GM12873 (cell line): ENCODE measurements around the gene TACR1.

ENCODE experiments used
- CTCF ChIP-seq: IDR thresholded peaks from 2 replicates; pipeline ENCODE4 v1.5.1; 2012; ENCODE audit warnings: low read depth, mild to moderate bottlenecking, moderate library complexity, low read length, control low read depth; ENCODE audit not compliant: insufficient read depth; ENCODE audit errors: missing control alignments

Gene TACR1

GRCh38 chr2:75074708-75075107 is 124.6 kb downstream of the TACR1 start:
- TF ChIP-seq CTCF = no peak

- no peak for TF ChIP-seq CTCF
Measured at GRCh38 chr2:75074228-75074627, 125.1 kb downstream of the TACR1 start.

- TF ChIP-seq CTCF = no peak
Measured at GRCh38 chr2:75071766-75072165, 127.6 kb downstream of the TACR1 start.

- TF ChIP-seq CTCF = no peak
Measured at GRCh38 chr2:75068546-75068945, 130.8 kb downstream of the TACR1 start.

- TF ChIP-seq CTCF = no peak
Measured at GRCh38 chr2:75067506-75067905, 131.8 kb downstream of the TACR1 start.

- no peak for TF ChIP-seq CTCF
Measured at GRCh38 chr2:75066121-75066902, 133.0 kb downstream of the TACR1 start.

- no peak for TF ChIP-seq CTCF
Measured at GRCh38 chr2:75065402-75066008, 133.8 kb downstream of the TACR1 start.
